NAMALWA (cell line): ENCODE measurements around the gene DENND1B.
A peak's percentile ranks its signal among the peaks of the same experiment; 100 is the strongest.

Experiments
- DNase-seq: peaks from one replicate; pipeline ENCODE4 v3.0.0-alpha.2; 2015; ENCODE audit warnings: low spot score

The DENND1B gene

GRCh38 chr1:197683895-197684553 lies 91.3 kb downstream of the DENND1B start:
- no peak for DNase-seq

GRCh38 chr1:197683280-197683679 lies 92.0 kb downstream of the DENND1B start:
- no peak for DNase-seq

GRCh38 chr1:197680311-197680710 lies 95.0 kb downstream of the DENND1B start:
- no peak for DNase-seq

- DNase-seq: no peak
These were observed 97.5 kb downstream of the DENND1B start for GRCh38 chr1:197677752-197678295.

- no peak for DNase-seq
These were observed 98.0 kb downstream of the DENND1B start for GRCh38 chr1:197677313-197677712.

- DNase-seq: no peak
These were observed 99.6 kb downstream of the DENND1B start for GRCh38 chr1:197675583-197676208.

GRCh38 chr1:197674286-197674685 lies 101.0 kb downstream of the DENND1B start:
- DNase-seq: no peak

- no peak for DNase-seq
These were observed 102.0 kb downstream of the DENND1B start for GRCh38 chr1:197673292-197673691.

- DNase-seq: no peak
These were observed 102.9 kb downstream of the DENND1B start for GRCh38 chr1:197672347-197672746.

- DNase-seq: no peak
These were observed 103.4 kb downstream of the DENND1B start for GRCh38 chr1:197671920-197672319.

- no peak for DNase-seq
These were observed 104.1 kb downstream of the DENND1B start for GRCh38 chr1:197671140-197671539.

- DNase-seq: no peak
These were observed 108.5 kb downstream of the DENND1B start for GRCh38 chr1:197666769-197667285.

GRCh38 chr1:197664391-197664790 lies 110.9 kb downstream of the DENND1B start:
- DNase-seq: no peak

- no peak for DNase-seq
These were observed 111.9 kb downstream of the DENND1B start for GRCh38 chr1:197663162-197663953.

- no peak for DNase-seq
These were observed 114.9 kb downstream of the DENND1B start for GRCh38 chr1:197660389-197660788.

GRCh38 chr1:197659171-197659570 lies 116.1 kb downstream of the DENND1B start:
- peak; percentile 14 for DNase-seq

- no peak for DNase-seq
These were observed 126.1 kb downstream of the DENND1B start for GRCh38 chr1:197649188-197649587.

GRCh38 chr1:197638316-197638715 lies 137.0 kb downstream of the DENND1B start:
- peak; percentile 22 for DNase-seq

- DNase-seq: no peak
These were observed 137.9 kb downstream of the DENND1B start for GRCh38 chr1:197637406-197637805.

GRCh38 chr1:197633447-197634078 lies 141.7 kb downstream of the DENND1B start:
- DNase-seq: no peak

- DNase-seq: peak; percentile 27
These were observed 142.6 kb downstream of the DENND1B start for GRCh38 chr1:197632651-197633050.

GRCh38 chr1:197632005-197632404 lies 143.3 kb downstream of the DENND1B start:
- peak; percentile 30 for DNase-seq
